ENCODE measurements around the gene DOCK4.

The DOCK4 gene

DNA sequence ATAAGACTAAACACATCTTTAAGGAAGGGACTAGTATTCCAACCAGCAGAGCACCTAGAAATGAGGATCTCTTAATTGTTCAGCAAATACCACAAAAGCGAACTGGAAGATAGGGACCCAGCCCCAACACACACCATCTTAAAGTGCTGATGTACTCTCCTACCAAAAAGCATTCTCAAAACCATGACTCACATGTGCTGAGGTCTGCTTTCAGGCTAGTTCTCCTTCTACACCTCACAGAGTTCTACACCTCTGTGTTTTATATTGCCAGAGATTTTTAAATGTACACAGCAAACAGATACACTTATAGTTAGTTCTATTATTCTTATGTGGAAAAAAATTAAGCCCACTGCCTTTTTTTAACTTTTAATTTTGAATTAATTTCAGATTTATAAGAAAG lies 191.9 kb downstream of the DOCK4 start:
- DNase-seq (ENCODE audit: low read depth in 1 of 2, low spot score in 1 of 2) = no peak

GRCh38 chr7:112013274-112013673 lies 192.9 kb downstream of the DOCK4 start:
- DNase-seq (ENCODE audit: low read depth in 1 of 2, low spot score in 1 of 2) = no peak

GRCh38 chr7:112012242-112012641 lies 194.0 kb downstream of the DOCK4 start:
- DNase-seq (ENCODE audit: low read depth in 1 of 2, low spot score in 1 of 2) = no peak

GRCh38 chr7:112010994-112011393 lies 195.2 kb downstream of the DOCK4 start:
- DNase-seq (ENCODE audit: low read depth in 1 of 2, low spot score in 1 of 2) = no peak

- DNase-seq (ENCODE audit: low read depth in 1 of 2, low spot score in 1 of 2) = no peak
Observed at GRCh38 chr7:112010109-112010508, 196.1 kb downstream of the DOCK4 start.

DNA sequence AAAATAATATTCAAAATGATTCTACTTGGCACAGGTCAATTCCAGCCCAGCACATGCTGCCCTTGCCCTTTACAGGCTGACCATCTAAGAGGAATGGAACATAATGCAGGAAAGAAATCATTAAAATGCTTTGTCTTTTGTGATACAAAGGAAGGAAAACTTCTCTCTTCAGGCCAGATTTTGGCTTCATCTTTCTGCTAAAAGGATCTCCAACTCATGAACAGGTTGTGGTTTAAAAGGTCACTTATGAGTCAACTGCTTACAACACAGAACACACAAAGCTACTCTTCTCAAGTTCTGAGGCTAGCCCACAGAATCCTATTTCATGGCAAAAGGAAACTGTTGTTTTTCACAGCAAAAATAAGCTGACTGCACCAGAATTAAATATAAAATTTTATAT lies 197.1 kb downstream of the DOCK4 start:
- DNase-seq (ENCODE audit: low read depth in 1 of 2, low spot score in 1 of 2) = no peak

DNA sequence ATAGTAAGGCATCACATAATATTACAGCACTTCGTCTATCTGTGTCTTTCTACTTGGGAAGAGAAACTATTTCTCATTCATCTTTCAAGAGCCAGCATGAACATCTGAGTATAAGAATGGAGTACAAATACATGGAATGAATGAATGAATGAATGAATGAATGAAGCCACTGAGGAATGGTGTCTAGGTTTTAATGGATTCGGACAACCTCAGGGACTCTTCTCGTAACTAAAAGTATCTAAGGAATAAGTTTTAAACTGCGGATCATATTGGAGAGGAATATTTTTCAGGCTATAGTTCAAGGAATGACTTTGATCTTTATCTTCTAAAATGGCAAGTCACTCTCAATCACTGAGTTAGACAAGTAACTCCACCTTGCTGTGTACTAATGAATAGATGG lies 199.0 kb downstream of the DOCK4 start:
- no peak for DNase-seq (ENCODE audit: low read depth in 1 of 2, low spot score in 1 of 2)

GRCh38 chr7:112006071-112006470 lies 200.1 kb downstream of the DOCK4 start:
- no peak for DNase-seq (ENCODE audit: low read depth in 1 of 2, low spot score in 1 of 2)

DNA sequence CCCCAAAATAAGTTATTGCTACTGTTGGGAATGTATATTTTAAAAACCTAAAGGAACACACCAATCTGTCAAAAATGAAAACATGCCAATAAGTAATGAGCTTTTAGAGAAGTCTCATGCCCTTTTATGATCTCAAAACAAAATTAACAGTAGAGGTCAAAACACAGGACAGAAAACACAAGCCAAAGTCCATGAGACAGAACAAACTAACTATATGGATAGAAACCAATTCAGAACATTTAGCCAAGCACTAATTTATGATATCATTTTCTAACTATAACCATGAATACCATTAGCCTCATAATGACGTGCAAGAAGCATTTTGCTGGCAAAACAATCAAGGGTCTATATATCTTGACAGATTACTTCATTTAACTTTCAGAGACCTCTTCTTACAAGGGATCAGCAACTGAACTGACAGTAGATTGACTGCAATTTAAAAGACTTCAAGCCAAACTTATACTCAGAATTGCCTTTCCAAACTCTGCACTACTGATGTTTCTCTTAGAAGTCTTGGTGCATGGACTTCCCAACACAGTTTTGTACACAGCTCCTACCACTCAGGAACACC lies 200.9 kb downstream of the DOCK4 start:
- DNase-seq (ENCODE audit: low read depth in 1 of 2, low spot score in 1 of 2) = no peak

- no peak for DNase-seq (ENCODE audit: low read depth in 1 of 2, low spot score in 1 of 2)
Observed at GRCh38 chr7:112001091-112001826, 204.9 kb downstream of the DOCK4 start.

GRCh38 chr7:111998326-111998725 lies 207.9 kb downstream of the DOCK4 start:
- no peak for DNase-seq (ENCODE audit: low read depth in 1 of 2, low spot score in 1 of 2)

- DNase-seq (ENCODE audit: low read depth in 1 of 2, low spot score in 1 of 2) = no peak
Observed at GRCh38 chr7:111997546-111997945, 208.7 kb downstream of the DOCK4 start.

- no peak for DNase-seq (ENCODE audit: low read depth in 1 of 2, low spot score in 1 of 2)
Observed at GRCh38 chr7:111992601-111993000, 213.6 kb downstream of the DOCK4 start.

DNA sequence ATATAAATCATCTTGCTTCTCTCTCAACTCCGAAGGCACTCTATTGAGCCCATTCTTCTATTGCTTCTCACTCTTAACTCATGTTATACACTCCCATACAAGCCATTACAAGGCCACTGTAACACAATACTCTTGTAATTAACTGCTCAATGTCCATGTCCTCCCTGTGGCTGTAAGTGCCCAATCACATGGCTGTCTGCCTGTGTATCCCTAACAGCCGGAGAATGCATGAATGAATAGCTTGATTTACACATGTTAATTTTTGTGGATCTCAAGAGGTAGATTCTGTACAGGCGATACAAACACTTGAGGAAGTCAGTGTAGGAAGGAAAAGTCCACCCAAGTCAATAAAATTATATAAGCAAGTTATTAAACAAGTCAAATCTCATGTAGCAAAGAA lies 215.6 kb downstream of the DOCK4 start:
- DNase-seq (ENCODE audit: low read depth in 1 of 2, low spot score in 1 of 2) = no peak

GRCh38 chr7:111987886-111988285 lies 218.3 kb downstream of the DOCK4 start:
- DNase-seq (ENCODE audit: low read depth in 1 of 2, low spot score in 1 of 2) = no peak

GRCh38 chr7:111987115-111987826 lies 218.9 kb downstream of the DOCK4 start:
- no peak for DNase-seq (ENCODE audit: low read depth in 1 of 2, low spot score in 1 of 2)

DNA sequence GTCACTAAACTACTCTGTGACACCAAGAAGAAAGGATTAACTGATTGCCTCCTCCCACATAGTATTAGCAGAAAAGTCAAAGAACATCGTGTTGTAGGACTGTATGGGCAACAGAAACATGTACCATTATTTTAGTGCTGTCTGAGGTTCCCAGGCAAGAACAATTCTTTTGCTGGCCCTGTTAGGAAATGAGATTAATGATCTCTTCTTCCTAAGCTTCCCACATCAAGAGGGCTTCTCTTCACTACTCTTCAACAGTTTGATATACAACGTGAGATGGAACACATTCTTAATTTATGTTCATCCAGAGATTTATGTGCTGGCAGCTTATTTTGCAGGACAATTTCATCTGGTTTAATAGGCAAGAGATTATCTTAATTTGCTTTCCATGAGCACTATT lies 219.6 kb downstream of the DOCK4 start:
- no peak for DNase-seq (ENCODE audit: low read depth in 1 of 2, low spot score in 1 of 2)

- no peak for DNase-seq (ENCODE audit: low read depth in 1 of 2, low spot score in 1 of 2)
Observed at GRCh38 chr7:111985798-111986197, 220.4 kb downstream of the DOCK4 start.

GRCh38 chr7:111982804-111983203 lies 223.4 kb downstream of the DOCK4 start:
- DNase-seq (ENCODE audit: low read depth in 1 of 2, low spot score in 1 of 2) = no peak

DNA sequence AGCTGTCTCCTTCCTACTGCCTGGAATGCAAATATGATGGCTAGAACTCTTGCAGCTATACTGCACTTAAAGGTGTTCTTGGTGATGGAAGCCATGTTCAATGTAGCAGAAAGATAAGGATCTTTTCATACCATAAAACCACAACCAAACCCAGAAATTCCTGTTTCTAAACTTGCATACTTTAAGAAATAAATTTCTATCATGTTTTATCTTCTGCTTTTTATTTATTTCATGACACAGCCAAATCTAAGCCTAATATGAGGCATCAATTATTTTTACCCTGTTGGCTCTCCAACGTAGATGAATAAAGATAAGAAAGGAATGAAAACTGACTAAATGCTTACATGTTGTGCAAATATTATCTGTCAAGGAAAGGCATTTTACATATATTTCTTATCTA lies 224.1 kb downstream of the DOCK4 start:
- no peak for DNase-seq (ENCODE audit: low read depth in 1 of 2, low spot score in 1 of 2)

DNA sequence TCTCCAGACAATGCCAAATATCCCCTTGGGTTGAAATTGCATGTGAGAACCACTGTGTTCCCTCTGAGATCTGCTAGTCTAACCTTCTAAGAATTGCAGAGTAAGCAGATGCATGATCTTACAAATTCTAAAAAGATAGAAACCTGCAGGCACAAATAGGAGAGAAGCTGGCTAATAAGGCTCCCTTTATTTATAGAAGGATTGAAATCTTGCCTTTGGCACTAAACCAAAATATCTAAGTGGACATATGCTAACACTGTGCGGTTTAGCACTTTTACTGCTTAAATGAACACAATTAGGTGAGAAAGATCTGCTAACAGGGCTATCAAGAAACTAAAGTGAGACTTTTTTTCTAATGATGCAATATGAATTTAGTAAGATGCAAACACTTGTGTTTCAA lies 225.5 kb downstream of the DOCK4 start:
- DNase-seq (ENCODE audit: low read depth in 1 of 2, low spot score in 1 of 2) = no peak

GRCh38 chr7:111975346-111975745 lies 230.9 kb downstream of the DOCK4 start:
- DNase-seq (ENCODE audit: low read depth in 1 of 2, low spot score in 1 of 2) = no peak
